ENCODE results near the gene NTMT2.
"Not testable (repeated sequence)": the region's sequence is repeated elsewhere in the genome, so short reads cannot be mapped to it uniquely, and the experiment has no call there.

Gene NTMT2

DNA sequence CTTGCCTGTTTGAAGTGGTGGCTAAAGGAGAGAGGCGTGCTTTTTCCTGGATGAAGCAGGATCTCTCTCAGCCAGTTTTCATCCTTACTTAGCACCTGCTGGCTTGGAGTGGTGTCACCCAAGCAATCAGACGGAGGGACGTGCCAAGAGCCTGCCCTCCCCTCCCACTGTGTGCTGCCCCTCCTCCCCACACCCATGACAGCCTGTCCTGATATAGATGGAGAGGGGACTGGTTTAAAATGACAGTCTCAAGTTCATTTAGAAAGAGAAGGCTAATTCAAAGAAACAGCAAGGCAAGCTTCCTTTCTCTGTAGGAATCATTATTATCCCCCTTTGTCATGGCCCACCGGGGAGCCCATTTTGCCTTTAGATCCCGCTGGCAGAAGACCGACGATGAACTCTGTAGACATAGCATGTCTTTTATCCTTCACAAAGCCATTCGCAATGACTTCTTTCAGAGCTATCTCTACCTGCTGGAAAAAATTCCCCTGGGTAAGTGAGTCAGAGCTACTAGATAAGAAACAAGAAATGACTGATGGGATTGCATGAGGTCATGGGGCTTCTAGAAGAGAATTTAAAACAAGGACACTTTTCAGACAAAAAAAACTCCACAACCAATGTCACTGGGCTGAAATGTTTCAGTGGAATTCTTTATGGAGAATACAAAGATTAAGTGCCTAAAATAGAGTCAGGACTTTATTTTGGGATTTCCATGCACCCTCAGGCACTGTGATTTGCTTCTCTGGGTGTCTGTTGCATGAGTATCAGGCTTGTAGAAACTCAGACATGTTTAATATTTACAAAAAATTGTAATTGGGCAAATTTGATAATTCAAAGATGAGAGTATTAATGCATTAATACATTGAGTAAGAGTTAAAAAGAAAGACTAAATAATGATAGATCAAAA is at the start of gene NTMT2:
NTMT2 (plus strand) TSS at position 190 of the 907 bp plus-strand sequence; CDS start at position 339, 149 bp downstream.
- DNase-seq: no peak

DNA sequence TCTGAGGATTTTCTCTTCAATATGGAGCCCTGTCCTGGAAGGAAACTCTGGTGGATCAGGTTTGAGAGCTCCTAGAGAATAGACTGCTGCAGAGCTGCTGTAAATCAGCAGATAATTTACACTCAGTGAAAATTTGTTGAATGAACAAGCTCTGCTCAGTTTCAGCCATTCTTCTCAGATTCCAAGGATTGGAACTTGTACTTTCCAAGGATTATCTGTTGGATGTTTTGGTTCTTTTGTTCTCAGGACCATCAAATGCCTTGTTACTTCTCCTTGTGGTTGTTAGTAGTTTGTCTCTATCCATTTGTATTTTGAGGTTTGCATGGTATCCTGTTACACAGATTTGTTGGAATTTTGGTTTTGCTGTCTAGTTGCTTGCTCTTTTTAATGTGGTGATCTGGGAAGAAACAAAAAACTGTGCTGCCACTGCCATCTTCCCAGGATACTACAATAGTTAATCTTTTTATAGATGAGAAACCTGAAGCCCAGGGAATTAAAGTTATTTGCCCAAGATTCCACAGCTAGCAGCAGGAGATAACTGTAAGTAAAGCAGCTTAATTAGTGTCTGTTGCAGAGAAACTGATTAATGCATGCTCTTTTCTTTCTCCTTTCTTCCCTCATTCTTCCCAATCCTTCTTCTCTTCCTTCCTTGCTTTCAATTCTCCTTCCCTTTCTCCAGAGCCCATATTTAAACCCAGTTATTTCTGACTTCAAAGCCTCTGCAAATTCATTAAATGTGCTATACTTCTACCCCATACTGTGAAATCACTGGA is 49.6 kb upstream of the NTMT2 start:
- DNase-seq: no peak

DNA sequence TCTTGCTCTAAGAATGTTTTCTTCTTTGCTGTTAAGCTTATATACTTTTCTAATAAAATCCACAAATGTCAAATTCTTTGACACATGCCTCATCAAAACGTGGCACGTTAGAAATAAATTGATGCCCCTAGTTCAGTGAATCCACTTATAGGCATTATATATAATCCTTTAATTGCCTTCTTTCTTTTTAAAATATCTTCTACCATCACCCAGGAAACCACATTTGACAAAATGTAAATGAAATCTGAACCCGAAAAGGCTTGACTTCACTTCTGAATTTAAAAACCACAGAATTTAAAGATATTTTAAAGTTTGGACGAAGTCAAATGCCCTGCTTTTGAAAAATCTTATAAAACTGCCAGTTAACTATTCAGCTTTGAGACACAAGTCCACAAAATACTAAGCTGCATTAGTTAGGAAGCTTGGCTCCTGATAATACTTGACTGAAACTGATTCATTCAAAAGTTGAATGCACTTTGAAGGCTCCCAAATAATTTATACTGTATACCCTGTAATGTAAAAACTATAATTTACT is 48.9 kb upstream of the NTMT2 start:
- no peak for DNase-seq

DNA sequence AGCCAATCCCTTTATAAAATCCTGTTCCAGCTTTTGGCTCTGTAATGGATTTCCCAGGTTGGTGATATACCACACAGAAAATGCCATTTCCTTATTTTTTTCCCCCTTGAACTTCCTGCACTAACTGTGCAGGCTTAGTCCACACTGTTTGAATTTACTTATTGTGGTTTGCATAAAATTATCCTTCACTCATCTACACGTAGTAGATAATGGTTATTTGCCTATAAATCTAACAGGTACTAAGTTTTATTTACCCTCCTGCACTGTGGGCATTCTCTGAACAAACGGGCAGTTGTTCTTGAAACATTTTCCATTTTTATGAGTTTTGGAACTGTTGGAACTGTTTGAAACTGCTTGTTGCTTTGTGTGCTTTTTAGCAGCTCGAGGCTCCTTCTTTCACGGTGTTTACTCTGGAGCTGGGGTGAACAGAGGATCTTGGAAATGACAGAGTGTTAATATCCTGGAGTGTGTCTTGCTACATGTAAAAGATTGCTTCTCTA is 48.3 kb upstream of the NTMT2 start:
- DNase-seq: no peak

DNA sequence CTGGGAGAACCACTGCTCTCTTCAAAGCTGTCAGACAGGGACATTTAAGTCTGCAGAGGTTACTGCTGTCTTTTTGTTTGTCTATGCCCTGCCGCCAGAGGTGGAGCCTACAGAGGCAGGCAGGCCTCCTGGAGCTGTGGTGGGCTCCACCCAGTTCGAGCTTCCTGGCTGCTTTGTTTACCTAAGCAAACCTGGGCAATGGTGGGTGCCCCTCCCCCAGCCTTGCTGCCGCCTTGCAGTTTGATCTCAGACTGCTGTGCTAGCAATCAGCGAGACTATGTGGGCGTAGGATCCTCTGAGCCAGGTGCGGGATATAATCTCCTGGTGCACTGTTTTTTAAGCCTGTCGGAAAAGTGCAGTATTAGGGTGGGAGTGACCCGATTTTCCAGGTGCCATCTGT is 32.6 kb upstream of the NTMT2 start:
- DNase-seq: not testable (repeated sequence)

DNA sequence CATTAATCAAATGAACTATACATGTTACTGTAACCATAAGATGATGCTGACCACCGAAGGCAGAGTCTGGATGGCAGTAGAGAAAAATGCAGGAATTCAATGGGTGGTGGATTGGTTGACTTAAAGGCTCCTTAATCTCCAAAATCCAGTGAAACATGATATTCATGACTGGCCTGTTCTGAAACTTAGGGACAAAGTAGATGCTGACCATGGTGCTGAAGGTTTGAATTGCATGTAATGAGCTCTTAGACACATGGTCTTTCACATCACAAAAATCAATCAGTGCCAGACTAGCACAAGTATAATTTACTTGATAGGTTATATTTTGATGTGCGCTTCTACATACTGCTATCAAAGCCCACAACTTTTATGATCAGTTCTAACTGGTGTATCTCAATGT is 30.9 kb upstream of the NTMT2 start:
- DNase-seq: no peak

DNA sequence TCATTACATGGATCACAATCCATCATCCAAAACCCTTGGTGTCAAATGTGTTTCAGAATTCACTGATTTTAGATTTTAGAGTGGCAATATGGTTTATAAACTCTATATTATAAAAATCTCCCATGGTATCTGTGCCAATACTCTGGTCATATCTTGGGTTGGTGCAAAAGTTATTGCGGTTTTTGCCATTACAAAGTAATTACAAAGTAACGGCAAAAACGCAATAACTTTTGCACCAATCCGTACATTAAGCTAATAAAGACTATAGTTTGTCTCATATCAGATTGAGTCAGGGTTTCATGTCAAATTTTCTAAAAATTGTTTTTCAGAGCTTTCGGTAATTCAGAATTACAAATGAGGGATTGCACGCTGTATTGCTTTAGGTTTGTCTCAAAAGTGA is 23.4 kb upstream of the NTMT2 start:
- DNase-seq: no peak

DNA sequence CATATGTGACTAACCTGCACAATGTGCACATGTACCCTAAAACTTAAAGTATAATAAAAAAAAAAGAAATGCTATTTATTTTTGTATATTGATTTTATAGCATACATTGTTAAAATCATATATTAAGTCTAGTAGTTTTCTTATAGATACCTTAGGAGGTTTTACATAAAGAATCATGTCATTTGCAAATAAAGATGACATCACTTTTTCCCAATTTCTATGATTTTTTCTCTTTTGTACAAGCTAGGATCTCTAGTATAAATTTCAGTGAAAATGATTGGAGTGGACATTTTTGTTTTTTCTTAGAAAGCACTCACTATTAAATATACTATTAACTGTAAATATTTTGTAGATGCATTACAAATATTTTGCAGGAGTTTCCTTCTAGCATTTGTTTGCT is 20.5 kb upstream of the NTMT2 start:
- DNase-seq: no peak

DNA sequence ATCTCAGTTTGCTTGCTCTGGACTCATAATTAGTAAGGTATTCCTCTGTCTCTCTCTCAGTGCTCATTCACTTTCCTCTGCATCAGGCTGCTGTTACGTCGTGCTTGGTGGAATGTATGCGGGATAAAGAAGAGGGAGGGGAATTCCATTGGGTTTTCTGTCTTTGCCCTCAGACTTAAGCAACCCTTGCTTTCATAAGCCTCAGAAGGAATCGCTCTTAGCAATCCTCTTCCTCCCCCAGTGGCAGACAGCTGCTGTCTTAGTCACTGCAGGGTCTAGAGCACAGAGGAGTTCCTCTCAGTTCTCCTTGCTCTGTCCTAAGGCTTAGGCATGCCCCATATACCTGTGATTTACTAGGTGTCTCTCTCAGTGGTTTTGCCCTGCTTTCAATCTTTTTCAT is 19.1 kb upstream of the NTMT2 start:
- DNase-seq: no peak

DNA sequence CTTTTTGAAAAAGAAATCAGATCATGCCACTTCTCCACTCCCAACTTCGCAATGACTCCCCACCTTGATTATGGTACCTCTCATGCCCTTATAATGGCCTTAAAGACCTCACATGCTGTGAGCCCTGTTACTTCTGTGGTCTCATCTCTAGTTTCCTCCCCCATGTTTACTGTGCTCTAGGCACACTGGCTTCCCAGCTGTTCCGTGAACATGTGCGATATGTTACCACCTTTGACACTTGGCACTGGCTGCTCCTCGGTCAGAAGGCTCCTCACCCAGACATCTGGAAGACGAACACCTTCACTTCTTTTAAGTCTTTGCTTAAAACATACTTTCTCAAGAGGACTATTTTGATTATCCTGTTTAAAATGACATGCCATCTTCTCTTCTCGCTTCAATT is 14.3 kb upstream of the NTMT2 start:
- DNase-seq: no peak

DNA sequence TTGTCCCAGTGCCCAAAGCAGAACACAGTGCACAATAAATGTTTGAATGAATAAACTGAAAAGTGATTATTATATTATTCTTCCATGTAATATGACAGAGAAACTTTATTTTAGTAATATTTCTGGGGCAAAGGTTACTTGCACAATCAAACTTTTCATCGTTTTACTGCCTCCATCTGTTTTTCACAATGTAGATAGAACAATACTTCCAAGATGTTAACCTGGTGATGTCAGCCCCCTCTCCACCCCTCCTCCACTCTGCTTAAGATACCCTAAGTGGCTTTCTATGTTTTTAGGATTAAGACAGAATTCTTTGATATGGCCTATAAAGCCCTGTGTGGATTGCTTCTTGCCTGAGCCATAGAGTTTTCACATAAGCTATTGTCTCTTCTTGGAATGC is 13.8 kb upstream of the NTMT2 start:
- no peak for DNase-seq

DNA sequence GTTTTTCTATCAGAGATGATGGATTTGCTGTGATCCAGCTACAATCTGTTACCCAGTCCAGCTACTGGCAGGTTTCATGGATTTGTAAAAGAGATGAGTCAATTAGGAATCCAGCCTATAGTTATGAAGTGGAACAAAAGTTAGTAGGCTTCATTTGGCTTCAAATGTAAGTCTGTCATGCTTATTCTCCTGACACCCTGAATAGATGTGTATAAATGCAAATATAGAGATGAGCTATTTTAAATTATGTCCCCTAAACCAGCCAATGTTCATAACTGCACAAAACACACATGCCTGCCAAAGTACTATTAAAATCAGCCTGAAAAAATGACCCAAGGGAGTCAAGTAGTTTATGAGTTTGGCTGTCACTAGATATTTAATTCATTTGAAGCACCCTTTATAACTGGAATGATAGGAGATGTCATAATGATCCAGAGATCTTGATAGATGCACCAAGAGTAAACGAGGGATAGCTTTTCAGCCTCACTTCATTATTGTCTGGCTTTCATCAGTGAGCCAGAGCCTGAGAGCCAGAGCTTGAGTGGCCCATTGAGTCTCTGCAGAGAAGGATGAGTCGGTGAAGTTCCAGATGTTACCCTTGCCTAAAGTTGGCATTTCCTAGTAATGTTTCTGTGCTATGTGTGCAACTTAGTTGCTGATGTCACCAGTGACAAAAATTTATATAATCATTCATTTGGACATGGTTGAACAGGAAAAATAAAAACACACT is 11.8 kb upstream of the NTMT2 start:
- DNase-seq: no peak

DNA sequence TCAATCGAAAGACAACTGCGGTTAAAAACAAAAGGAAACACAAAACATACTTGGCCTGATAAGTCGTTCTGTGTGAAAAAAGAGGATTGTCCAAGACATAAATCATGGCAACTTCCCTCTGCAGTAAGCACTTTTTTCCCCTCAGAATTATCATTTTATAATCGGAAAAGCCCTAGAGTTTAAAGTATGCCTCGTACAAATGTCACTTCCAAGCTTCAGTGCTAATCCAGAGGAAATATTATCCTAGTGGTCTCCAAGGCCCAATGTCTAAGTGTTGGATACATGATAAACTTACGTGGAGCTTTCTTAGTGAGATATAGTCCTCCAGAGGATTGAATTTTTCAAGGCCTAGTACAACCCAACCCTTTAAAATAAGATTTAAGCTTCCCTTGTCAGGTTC is 11.2 kb upstream of the NTMT2 start:
- no peak for DNase-seq

DNA sequence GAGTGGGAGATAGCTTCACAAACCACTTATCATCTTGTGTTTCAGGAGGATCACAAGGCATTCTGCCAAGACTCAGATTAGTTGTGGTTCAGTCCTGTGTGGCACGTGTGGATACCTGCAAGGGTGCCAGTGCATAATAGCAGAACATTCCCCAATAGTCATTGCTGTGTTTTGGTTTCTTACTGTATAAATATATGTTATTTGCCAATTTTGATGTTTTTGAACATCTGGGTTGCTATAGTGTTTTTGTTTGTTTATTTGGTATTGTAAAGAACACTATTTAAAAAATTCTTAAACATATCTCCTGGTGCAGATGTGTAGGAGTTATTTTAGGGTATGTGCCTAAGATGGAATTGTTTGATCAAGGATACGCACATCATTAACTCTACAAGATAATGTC is 5.4 kb upstream of the NTMT2 start:
- no peak for DNase-seq

DNA sequence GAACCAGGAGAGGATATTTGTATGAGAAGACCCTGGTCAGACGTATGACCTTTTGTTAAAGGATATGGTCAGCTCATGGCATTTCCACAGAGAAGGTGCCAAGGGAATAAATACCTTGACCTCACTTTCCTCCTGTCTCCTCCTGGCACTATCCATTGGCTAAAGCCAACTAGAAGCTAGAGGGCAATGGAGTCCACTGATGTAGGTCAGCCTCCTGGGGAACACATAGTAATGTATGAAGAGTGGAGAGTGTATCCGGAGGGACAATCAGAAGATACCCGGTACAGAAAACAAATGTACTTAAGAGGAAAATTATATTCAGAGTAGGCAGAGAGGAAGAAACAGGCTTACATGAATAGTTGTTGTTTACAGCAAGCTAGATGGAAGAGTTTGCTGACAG is 698 bp upstream of the NTMT2 start:
- no peak for DNase-seq

DNA sequence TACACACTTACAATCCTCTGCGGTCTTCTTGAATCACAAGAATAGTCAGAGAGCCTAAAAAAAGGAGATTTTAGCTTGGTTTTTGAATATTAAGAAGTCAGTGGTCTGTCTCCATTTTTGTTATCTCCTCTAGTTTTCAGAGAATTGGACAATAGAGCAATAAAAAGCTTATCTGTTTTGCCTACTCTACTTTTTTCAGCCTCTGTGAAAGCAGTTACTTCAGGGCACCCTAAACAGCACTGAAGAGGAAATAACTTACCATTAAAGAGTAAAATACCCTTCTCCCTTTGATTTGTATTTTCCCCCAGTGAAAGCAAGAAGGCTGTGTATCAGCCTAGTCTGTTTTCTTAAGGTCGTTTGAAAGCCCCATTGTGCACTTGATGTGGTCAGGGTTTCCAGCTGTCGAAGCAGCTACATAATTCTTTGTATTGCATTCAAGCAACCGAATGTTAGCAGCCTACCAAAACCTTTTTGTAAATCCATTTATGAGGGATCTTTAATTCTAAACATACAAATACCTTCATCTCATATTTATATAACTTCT is 1.0 kb downstream of the NTMT2 start:
- DNase-seq: no peak

DNA sequence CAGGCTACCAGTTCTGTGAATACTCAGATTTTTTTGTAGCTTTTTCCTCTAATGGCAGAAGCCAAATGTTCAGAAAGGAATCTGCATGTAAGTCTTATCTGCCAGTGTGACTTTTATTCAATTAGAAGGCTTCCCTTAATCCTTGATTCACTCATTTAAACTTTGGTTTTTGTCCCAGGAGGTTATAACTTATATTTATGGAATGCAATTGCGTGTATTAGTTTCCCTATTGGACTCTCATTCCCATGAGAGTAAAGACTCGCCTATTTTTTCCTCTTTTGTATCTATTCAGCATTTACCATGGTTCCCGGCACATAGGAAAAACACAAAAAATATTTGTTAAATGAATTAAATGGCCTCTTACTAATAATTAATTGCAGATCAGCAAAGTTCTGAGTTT is 3.5 kb downstream of the NTMT2 start:
- no peak for DNase-seq

DNA sequence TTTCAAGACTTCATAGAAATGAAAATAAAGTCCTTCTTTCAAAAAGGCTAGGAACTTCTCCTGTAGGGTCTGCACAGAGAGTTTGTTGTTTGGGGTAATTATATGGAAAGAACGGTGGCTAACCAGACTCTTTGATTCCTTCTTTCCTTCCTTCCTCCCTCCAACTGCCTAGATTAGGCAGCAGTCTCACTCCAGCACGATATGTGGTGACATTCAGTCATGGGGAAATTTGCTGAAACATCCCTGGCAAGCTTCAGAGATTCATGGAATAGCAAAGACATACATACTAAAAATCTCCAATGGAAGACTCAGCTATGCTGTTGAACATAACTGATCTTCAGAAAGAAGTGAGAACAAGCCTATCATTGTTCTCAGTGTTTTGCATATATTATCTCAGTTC is 4.3 kb downstream of the NTMT2 start:
- no peak for DNase-seq

DNA sequence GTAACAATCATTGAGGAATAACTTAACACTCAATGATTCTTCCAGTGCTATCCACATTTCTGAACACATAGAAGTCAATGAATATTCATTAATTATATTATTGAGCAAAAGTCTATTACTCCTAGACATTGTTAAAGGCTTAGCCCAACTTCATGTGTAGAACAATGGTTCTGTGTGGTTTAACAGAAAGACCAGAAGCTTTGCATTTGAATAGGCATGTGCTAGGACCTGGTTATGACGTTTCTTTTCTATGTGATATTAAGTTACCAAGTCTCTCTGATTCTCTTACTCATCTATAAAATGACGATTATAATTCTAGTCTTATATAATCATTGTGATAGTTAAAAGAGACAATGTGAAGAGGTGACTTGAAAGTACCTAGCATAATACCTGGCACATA is 5.2 kb downstream of the NTMT2 start:
- DNase-seq: no peak

DNA sequence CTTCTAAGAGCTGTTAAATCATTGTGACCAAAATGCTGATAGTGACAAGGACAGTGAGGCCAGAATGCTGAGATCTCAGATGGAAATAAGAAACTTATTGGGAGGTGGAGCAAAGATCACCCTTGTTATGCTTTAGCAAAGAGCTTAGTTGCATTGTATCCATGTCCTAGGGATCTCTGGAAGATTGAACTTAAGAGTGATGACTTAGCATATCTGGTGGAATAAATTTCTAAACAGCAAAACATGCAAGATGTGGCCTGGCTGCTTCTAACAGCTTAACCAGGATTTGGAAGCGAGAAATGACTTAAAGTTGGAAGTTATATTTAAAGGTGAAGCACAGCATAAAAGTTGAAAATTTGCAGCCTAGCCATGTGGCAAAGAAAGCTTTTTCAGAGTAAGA is 7.7 kb downstream of the NTMT2 start:
- DNase-seq: no peak

DNA sequence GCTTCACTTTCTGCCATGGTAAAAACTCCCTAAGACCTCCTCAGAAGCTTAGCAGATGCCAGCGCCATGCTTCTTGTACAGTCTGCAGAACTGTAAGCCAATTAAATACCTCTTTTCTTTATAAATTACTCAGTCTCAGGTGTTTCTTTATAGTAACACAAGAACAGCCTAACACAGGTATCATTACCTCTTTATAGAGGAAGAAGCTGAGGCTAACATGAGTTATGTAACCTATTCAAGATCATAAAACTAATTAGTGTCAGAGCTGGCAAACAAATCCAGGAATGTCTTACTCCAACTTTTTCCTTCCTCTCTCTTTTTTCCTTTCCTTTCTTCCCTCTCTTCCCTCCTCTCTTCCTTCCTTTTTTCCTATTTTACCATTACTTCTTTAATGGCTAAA is 9.3 kb downstream of the NTMT2 start:
- DNase-seq: no peak

DNA sequence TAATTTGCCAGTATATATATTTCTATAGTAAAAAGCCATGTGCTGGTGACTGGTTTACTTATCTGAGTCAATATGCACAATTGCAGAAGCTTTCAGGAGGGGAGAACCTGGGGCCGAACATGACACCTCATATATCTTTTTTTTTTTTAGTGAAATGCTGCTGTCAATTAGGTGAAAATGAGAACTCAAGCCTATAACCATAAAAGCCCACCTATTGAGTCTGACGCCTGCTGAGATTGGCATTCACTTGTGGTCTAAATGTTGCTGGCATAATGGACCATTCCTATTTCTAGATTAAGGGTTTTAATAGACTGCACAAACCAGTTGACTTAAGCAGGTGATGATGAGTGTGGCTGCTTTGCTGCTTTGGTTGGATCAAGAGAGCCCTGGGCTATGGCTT is 10.8 kb downstream of the NTMT2 start:
- no peak for DNase-seq

DNA sequence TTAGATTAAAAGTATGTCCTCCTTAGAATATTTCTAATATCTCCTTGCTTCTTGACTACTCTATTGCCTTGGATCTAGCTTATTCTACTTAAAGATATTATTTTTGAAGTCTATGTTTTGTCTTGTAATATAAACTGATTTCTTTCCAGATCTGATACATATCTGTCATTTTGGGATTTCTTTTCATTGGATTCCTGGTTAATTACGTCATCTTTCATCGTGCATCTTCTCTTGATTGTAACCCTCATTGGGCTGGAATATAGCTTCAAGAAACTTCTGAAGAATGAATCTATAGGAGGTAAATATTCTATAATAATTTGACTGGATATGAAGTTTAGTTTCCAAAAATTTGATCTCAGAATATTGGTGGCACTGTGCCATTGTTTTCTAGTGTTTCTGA is 12.1 kb downstream of the NTMT2 start:
- no peak for DNase-seq
